ENCODE data around the gene PLEKHM3.

- TF ChIP-seq, protein P1, sequence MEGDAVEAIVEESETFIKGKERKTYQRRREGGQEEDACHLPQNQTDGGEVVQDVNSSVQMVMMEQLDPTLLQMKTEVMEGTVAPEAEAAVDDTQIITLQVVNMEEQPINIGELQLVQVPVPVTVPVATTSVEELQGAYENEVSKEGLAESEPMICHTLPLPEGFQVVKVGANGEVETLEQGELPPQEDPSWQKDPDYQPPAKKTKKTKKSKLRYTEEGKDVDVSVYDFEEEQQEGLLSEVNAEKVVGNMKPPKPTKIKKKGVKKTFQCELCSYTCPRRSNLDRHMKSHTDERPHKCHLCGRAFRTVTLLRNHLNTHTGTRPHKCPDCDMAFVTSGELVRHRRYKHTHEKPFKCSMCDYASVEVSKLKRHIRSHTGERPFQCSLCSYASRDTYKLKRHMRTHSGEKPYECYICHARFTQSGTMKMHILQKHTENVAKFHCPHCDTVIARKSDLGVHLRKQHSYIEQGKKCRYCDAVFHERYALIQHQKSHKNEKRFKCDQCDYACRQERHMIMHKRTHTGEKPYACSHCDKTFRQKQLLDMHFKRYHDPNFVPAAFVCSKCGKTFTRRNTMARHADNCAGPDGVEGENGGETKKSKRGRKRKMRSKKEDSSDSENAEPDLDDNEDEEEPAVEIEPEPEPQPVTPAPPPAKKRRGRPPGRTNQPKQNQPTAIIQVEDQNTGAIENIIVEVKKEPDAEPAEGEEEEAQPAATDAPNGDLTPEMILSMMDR (IDR thresholded peaks at IDR 0.05) = no peak
- no peak for TF ChIP-seq POLR2A (IDR thresholded peaks at IDR 0.05)
Measured at GRCh38 chr2:208046686-208047085, 21.4 kb upstream of the PLEKHM3 start.
